Natural killer cell treated with Interleukin-12 subunit alpha and Interleukin-12 subunit beta and Interleukin-15 and Interleukin-18, amount 100 ng/mL, for 72 hours (primary cell): ENCODE measurements around the gene GAS6. TPM values are rescaled to one million over a fixed set of nuclear protein-coding genes. Genes with fewer than 3 reads are reported as not detected.
"Not testable (repeated sequence)": the region's sequence is repeated elsewhere in the genome, so short reads cannot be mapped to it uniquely, and the experiment has no call there.

Source experiments
- ATAC-seq, 2 donors: fragments of 150-1000 bp; cut with Tn5 transposase in 1 of 2; sonication (Bioruptor Pico), chemical (Tn5 transposase) in 1 of 2; 2 replicates each; pipeline ENCODE4 v1.10.0; 2021
- DNase-seq: peaks from one replicate; pipeline ENCODE4 v3.0.0; 2022; ENCODE audit warnings: low spot score
- H3K27ac Mint-ChIP-seq, 2 donors: 1 replicate in 1 of 2; 2 replicates in 1 of 2; pipeline ENCODE4 v1.8.0; 2022; ENCODE audit warnings: mixed read lengths in 2 of 2, mild to moderate bottlenecking in 1 of 2, moderate library complexity in 1 of 2
- H3K27me3 Mint-ChIP-seq, 2 donors: 1 replicate in 1 of 2; 2 replicates in 1 of 2; pipeline ENCODE4 v1.8.0; 2022; ENCODE audit warnings: mixed read lengths in 2 of 2
- H3K36me3 Mint-ChIP-seq: one replicate; pipeline ENCODE4 v1.8.0; 2022; ENCODE audit warnings: mixed read lengths
- H3K4me1 Mint-ChIP-seq, 2 donors: 1 replicate in 1 of 2; 2 replicates in 1 of 2; pipeline ENCODE4 v1.8.0; 2022; ENCODE audit warnings: low read depth in 2 of 2, mixed read lengths in 2 of 2, mild to moderate bottlenecking in 1 of 2
- H3K4me3 Mint-ChIP-seq: one replicate; pipeline ENCODE4 v1.8.0; 2022; ENCODE audit warnings: mixed read lengths
- H3K9me3 Mint-ChIP-seq: 2 replicates; pipeline ENCODE4 v1.8.0; 2022; ENCODE audit warnings: mixed read lengths
- total RNA-seq, 2 donors: library from RNA; stranded (reverse); gene quantifications; one replicate each; pipeline ENCODE4 v1.2.3, GENCODE V29; 2022

Gene GAS6
- total RNA-seq, 2 donors from 2014 or later: 0.45 TPM; not detected in 1

DNA sequence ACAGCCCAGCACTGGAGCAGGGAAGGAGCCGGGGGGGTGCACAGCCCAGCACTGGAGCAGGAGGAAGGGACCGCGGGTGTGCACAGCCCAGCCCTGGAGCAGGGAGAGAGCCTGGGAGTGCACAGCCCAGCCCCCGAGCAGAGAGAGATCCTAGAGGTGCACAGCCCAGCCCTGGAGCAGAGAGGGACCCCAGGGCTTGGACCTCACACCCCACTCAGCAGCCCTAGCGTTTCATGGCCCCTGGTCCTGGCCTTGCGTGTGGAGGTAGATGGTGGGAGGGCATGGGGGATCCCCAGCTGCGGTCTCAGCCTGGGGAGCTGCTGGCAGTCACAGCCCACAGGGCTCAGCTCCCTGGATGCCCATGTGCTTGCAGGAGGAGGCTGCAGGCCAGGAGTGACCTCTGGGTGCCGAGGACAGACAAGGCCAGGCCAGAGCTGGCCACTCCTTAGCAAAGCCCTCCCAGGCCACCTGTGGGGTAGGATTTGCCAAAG is 25.1 kb downstream of the GAS6 start:
- Mint-ChIP-seq H3K27ac (no peak overlapping the region), H3K4me1 (peaks cover 13 to 18% of the 10 kb centered on the region in 2 donors), H3K36me3 (no peaks in the 10 kb centered on the region), H3K4me3 (no peak overlapping the region), H3K27me3 (peaks cover 0 to 2% of the 10 kb centered on the region in 2 donors), H3K9me3 (no peaks in the 10 kb centered on the region)
- no peak for ATAC-seq
- DNase-seq: no peak

- peaks cover 13 to 18% of the 10 kb centered on the region in 2 donors for H3K4me1 Mint-ChIP-seq
- no peaks in the 10 kb centered on the region for H3K9me3 Mint-ChIP-seq
- H3K36me3 Mint-ChIP-seq: no peaks in the 10 kb centered on the region
- DNase-seq: no peak
- no peaks in the 10 kb centered on the region for H3K27me3 Mint-ChIP-seq
- ATAC-seq: no peak
- H3K27ac Mint-ChIP-seq: no peak overlapping the region
- no peak overlapping the region for H3K4me3 Mint-ChIP-seq
Observed at GRCh38 chr13:113837560-113838355, 26.1 kb downstream of the GAS6 start.

DNA sequence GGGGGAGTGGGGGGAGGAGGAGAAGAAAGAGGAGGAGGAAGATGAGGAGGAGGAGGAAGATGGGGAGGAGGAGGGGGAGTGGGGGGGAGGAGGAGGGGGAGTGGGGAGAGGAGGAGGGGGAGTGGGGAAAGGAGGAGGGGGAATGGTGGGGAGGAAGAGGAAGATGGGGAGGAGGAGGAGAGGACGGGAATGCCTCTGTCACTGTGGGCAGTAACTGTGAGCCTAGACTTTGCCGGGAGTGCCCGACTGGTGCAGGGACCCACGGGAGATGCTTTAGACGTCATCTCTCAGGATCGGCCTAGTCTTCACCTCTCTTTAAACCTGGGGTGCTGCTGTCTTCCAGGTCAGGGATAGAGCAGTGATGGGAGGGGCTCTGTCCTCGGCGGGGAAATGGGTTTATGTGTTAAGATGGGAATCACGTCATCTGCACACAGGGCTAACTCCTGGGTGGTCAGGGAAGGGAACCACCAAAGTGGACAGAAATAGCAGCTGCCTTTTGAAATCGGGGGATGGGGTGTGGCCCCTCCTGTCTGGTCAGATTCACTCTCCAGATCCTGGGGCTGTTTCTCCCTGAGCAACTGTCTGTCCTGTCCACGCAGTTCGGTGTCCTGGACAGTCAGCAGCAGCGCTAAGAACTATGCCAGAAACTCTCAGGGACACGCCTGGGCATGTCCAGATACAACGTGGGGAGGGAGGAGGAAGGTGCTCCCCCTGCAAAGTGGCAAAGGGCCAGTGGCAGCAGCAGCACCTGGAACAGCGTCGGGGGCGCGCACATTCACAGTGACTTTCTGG is 26.9 kb downstream of the GAS6 start:
- H3K27ac Mint-ChIP-seq: no peak overlapping the region
- H3K4me3 Mint-ChIP-seq: no peak overlapping the region
- DNase-seq: no peak
- ATAC-seq: no peak
- no peaks in the 10 kb centered on the region for H3K9me3 Mint-ChIP-seq
- no peaks in the 10 kb centered on the region for H3K27me3 Mint-ChIP-seq
- H3K36me3 Mint-ChIP-seq: no peaks in the 10 kb centered on the region
- H3K4me1 Mint-ChIP-seq: peaks cover 9 to 16% of the 10 kb centered on the region in 2 donors

DNA sequence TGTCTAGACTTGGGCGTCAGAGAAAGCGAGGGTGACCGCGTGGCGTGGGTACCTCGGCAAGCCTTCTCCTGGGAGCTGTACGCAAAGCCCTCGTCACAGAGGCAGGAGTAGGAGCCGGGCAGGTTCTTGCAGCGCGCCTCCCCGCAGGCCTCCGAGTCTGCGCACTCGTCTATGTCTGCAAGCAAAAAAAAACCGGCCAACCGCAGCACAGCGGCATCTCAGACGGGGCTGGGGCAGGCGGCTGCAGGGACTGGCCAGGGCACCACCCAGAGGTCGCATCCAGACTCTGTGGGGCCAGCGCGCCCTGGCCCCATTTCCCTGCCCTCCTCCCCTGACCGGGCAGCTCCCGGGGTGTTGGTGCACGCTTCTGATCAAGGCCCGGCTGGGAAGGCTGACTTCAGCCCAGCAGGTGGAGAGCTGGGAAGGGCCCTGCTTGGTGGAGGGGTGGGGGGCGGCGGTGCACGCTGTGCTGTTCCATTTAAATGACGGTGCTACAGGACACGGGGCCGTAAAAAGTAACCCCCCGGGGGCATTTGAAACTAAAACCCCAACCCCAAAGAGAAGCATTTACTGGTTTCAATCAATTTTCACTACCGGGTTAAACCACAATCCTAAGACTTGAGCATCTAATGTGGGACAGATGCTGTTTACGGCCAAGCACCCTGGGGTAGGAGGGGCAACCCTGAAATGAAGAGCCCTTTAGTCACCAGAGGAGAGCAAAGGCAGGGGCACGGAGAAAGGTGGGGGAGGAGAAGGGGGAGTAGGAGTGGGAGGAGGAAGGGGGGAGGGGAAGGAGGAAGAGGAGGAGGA is 28.2 kb downstream of the GAS6 start:
- Mint-ChIP-seq H3K27ac (no peak overlapping the region), H3K27me3 (no peaks in the 10 kb centered on the region), H3K9me3 (no peaks in the 10 kb centered on the region), H3K4me3 (no peak overlapping the region), H3K4me1 (peaks cover 0 to 9% of the 10 kb centered on the region in 2 donors), H3K36me3 (no peaks in the 10 kb centered on the region)
- DNase-seq (no peak), ATAC-seq (no peak)

GRCh38 chr13:113834496-113835200 is 29.2 kb downstream of the GAS6 start:
- Mint-ChIP-seq H3K4me3 (no peak overlapping the region), H3K36me3 (no peaks in the 10 kb centered on the region), H3K9me3 (no peaks in the 10 kb centered on the region), H3K27me3 (no peaks in the 10 kb centered on the region), H3K4me1 (peaks cover 0 to 9% of the 10 kb centered on the region in 2 donors), H3K27ac (no peak overlapping the region)
- ATAC-seq (no peak), DNase-seq (no peak)

GRCh38 chr13:113834006-113834405 is 29.9 kb downstream of the GAS6 start:
- H3K9me3 Mint-ChIP-seq, H3K36me3 Mint-ChIP-seq, H3K27ac Mint-ChIP-seq, ATAC-seq, H3K4me1 Mint-ChIP-seq, H3K27me3 Mint-ChIP-seq, H3K4me3 Mint-ChIP-seq, DNase-seq: not testable (repeated sequence)

GRCh38 chr13:113833111-113833830 is 30.6 kb downstream of the GAS6 start:
- H3K36me3 Mint-ChIP-seq: no peaks in the 10 kb centered on the region
- no peaks in the 10 kb centered on the region for H3K27me3 Mint-ChIP-seq
- no peaks in the 10 kb centered on the region for H3K9me3 Mint-ChIP-seq
- DNase-seq: no peak
- H3K4me3 Mint-ChIP-seq: no peak overlapping the region
- ATAC-seq: no peak
- H3K4me1 Mint-ChIP-seq: peaks cover 0 to 9% of the 10 kb centered on the region in 2 donors
- H3K27ac Mint-ChIP-seq: no peak overlapping the region

- ATAC-seq: no peak
- DNase-seq: no peak
- Mint-ChIP-seq H3K36me3 (no peaks in the 10 kb centered on the region), H3K27ac (no peak overlapping the region), H3K27me3 (no peaks in the 10 kb centered on the region), H3K9me3 (no peaks in the 10 kb centered on the region), H3K4me1 (peaks cover 0 to 5% of the 10 kb centered on the region in 2 donors), H3K4me3 (no peak overlapping the region)
Observed at GRCh38 chr13:113832631-113833030, 31.2 kb downstream of the GAS6 start.

- no peaks in the 10 kb centered on the region for H3K27me3 Mint-ChIP-seq
- ATAC-seq (no peak), DNase-seq (no peak)
- H3K4me1 Mint-ChIP-seq: peaks cover 0 to 2% of the 10 kb centered on the region in 2 donors
- H3K9me3 Mint-ChIP-seq: no peaks in the 10 kb centered on the region
- no peaks in the 10 kb centered on the region for H3K36me3 Mint-ChIP-seq
- no peak overlapping the region for H3K27ac Mint-ChIP-seq
- H3K4me3 Mint-ChIP-seq: no peak overlapping the region
Observed at GRCh38 chr13:113832205-113832604, 31.7 kb downstream of the GAS6 start.

GRCh38 chr13:113831061-113831460 is 32.8 kb downstream of the GAS6 start:
- ATAC-seq: peak in 1 of 2 donors; percentile 15
- no peaks in the 10 kb centered on the region for H3K9me3 Mint-ChIP-seq

DNA sequence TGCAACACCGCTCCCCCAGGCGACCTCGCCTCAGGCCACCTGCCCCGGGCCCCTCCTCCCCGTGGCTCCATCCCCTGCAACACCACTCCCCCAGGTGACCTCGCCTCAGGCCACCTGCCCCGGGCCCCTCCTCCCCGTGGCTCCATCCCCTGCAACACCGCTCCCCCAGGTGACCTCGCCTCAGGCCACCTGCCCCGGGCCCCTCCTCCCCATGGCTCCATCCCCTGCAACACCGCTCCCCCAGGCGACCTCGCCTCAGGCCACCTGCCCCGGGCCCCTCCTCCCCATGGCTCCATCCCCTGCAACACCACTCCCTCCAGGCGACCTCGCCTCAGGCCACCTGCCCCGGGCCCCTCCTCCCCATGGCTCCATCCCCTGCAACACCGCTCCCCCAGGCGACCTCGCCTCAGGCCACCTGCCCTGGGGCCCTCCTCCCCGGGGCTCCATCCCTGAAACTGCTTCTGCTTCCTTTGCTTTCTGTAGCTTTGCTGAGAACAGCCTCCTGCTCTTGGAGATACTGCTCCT is 33.4 kb downstream of the GAS6 start:
- H3K27me3 Mint-ChIP-seq: not testable (repeated sequence)

More at GRCh38 chr13:113831061-113831460, 32.8 kb downstream of the GAS6 start:
- no peak for DNase-seq
- Mint-ChIP-seq H3K4me1 (no peaks in the 10 kb centered on the region), H3K4me3 (no peak overlapping the region), H3K27ac (no peak overlapping the region), H3K27me3 (no peaks in the 10 kb centered on the region), H3K36me3 (no peaks in the 10 kb centered on the region)

GRCh38 chr13:113828282-113828825 is 35.5 kb downstream of the GAS6 start:
- Mint-ChIP-seq H3K9me3 (no peaks in the 10 kb centered on the region), H3K4me1 (peaks cover 0 to under 1% of the 10 kb centered on the region in 2 donors), H3K4me3 (no peak overlapping the region), H3K36me3 (no peaks in the 10 kb centered on the region), H3K27me3 (no peaks in the 10 kb centered on the region), H3K27ac (no peak overlapping the region)
- no peak for ATAC-seq
- DNase-seq: no peak

More for the DNA sequence above, 33.4 kb downstream of the GAS6 start:
- not testable (repeated sequence) for DNase-seq, H3K4me1 Mint-ChIP-seq, H3K4me3 Mint-ChIP-seq, ATAC-seq, H3K36me3 Mint-ChIP-seq, H3K9me3 Mint-ChIP-seq, H3K27ac Mint-ChIP-seq
